HEK293 (cell line): Measurements from ENCODE around the gene KRTAP10-4.

Experiments used
- CTCF ChIA-PET: fragments of 350-600 bp; formaldehyde crosslinking; extraction: SDS; loops from one replicate; lab custom pipeline; 2021; ENCODE audit warnings: antibody characterized with exemption; lab: Yijun Ruan, JAX
- POLR2A ChIA-PET: fragments of 300-600 bp; formaldehyde crosslinking; extraction: SDS; loops from one replicate; lab custom pipeline; 2020; ENCODE audit warnings: antibody characterized with exemption, inconsistent platforms; lab: Yijun Ruan, JAX
- H3K27ac ChIP-seq: fragments of 200-500 bp; sonication (Bioruptor generic); 2 replicates; pipeline ENCODE4 v1.5.1; 2014; ENCODE audit warnings: low read depth, low read length, control low read depth, inconsistent platforms; ENCODE audit errors: extremely low read depth
- H3K36me3 ChIP-seq, 2 experiments: fragments of 200-500 bp in 1 of 2; sonication (Bioruptor generic) in 1 of 2; 1 replicate in 1 of 2; 2 replicates in 1 of 2; pipeline ENCODE4 v1.5.1; 2014 to 2017; ENCODE audit warnings: inconsistent platforms in 2 of 2, low read length in 2 of 2; ENCODE audit not compliant: control insufficient read depth in 2 of 2, insufficient read depth in 1 of 2
- H3K4me1 ChIP-seq: fragments of 200-500 bp; sonication (Bioruptor generic); 2 replicates; pipeline ENCODE4 v1.5.1; 2014; ENCODE audit warnings: mild to moderate bottlenecking, low read length, inconsistent platforms; ENCODE audit not compliant: control insufficient read depth, insufficient read depth
- H3K4me3 ChIP-seq: 2 replicates; pipeline ENCODE4 v1.5.1; 2011; ENCODE audit warnings: low read depth, mild to moderate bottlenecking, control low read depth, low read length, moderate library complexity
- H3K9me3 ChIP-seq: fragments of 200-500 bp; sonication (Bioruptor generic); 2 replicates; pipeline ENCODE4 v1.5.1; 2014; ENCODE audit warnings: low read depth, low read length, inconsistent platforms; ENCODE audit not compliant: control insufficient read depth, insufficient read depth
- OSR2 ChIP-seq: fragments of 450-650 bp; formaldehyde crosslinking; IDR thresholded peaks from 2 replicates; pipeline ENCODE4 v1.5.1; 2016; ENCODE audit warnings: missing biosample characterization, missing genetic modification characterization
- REPIN1 ChIP-seq: fragments of 450-650 bp; formaldehyde crosslinking; IDR thresholded peaks from 2 replicates; pipeline ENCODE4 v1.5.1; 2017; ENCODE audit warnings: missing biosample characterization, missing genetic modification characterization, low read depth
- SCRT1 ChIP-seq: fragments of 450-650 bp; formaldehyde crosslinking; IDR thresholded peaks from 2 replicates; pipeline ENCODE4 v1.5.1; 2016; ENCODE audit warnings: missing biosample characterization, missing genetic modification characterization, borderline replicate concordance
- ZBTB44 ChIP-seq: fragments of 450-650 bp; IDR thresholded peaks from 2 replicates; pipeline ENCODE4 v1.5.1; 2018; ENCODE audit warnings: missing biosample characterization, mild to moderate bottlenecking, missing genetic modification characterization
- ZNF132 ChIP-seq: fragments of 450-650 bp; formaldehyde crosslinking; IDR thresholded peaks from 2 replicates; pipeline ENCODE4 v1.5.1; 2017; ENCODE audit warnings: missing biosample characterization, missing genetic modification characterization, borderline replicate concordance
- ZNF157 ChIP-seq: fragments of 450-650 bp; formaldehyde crosslinking; IDR thresholded peaks from 2 replicates; pipeline ENCODE4 v1.5.1; 2016; ENCODE audit warnings: missing biosample characterization, missing genetic modification characterization
- ZNF174 ChIP-seq: fragments of 450-650 bp; formaldehyde crosslinking; IDR thresholded peaks from 2 replicates; pipeline ENCODE4 v1.5.0; 2017; ENCODE audit warnings: missing biosample characterization, mild to moderate bottlenecking, missing genetic modification characterization
- ZNF18 ChIP-seq: fragments of 450-650 bp; formaldehyde crosslinking; IDR thresholded peaks from 2 replicates; pipeline ENCODE4 v1.5.1; 2016; ENCODE audit warnings: missing biosample characterization, missing genetic modification characterization
- ZNF214 ChIP-seq: fragments of 450-650 bp; formaldehyde crosslinking; IDR thresholded peaks from 2 replicates; pipeline ENCODE4 v1.5.1; 2017; ENCODE audit warnings: missing biosample characterization, mild to moderate bottlenecking, missing genetic modification characterization, borderline replicate concordance
- ZNF37A ChIP-seq: fragments of 450-650 bp; IDR thresholded peaks from 2 replicates; pipeline ENCODE4 v1.5.1; 2018; ENCODE audit warnings: missing biosample characterization, missing genetic modification characterization
- ZNF521 ChIP-seq: fragments of 450-650 bp; formaldehyde crosslinking; IDR thresholded peaks from 2 replicates; pipeline ENCODE4 v1.5.1; 2017; ENCODE audit warnings: missing biosample characterization, mild to moderate bottlenecking, missing genetic modification characterization
- ZNF529 ChIP-seq: fragments of 450-650 bp; formaldehyde crosslinking; IDR thresholded peaks from 2 replicates; pipeline ENCODE4 v1.5.1; 2017; ENCODE audit warnings: missing genetic modification characterization, missing biosample characterization; ENCODE audit not compliant: insufficient replicate concordance
- ZNF558 ChIP-seq: fragments of 450-650 bp; formaldehyde crosslinking; IDR thresholded peaks from 2 replicates; pipeline ENCODE4 v1.5.1; 2016; ENCODE audit warnings: missing biosample characterization, missing genetic modification characterization
- ZNF621 ChIP-seq: fragments of 450-650 bp; formaldehyde crosslinking; IDR thresholded peaks from 2 replicates; pipeline ENCODE4 v1.5.1; 2017; ENCODE audit warnings: missing biosample characterization, missing genetic modification characterization
- ZNF677 ChIP-seq: fragments of 450-650 bp; IDR thresholded peaks from 2 replicates; pipeline ENCODE4 v1.5.0; 2018; ENCODE audit warnings: missing biosample characterization, mild to moderate bottlenecking, missing genetic modification characterization, moderate library complexity
- ZNF747 ChIP-seq: fragments of 450-650 bp; formaldehyde crosslinking; IDR thresholded peaks from 2 replicates; pipeline ENCODE4 v1.5.1; 2016; ENCODE audit warnings: missing biosample characterization, missing genetic modification characterization
- ZXDB ChIP-seq: fragments of 450-650 bp; formaldehyde crosslinking; IDR thresholded peaks from 2 replicates; pipeline ENCODE4 v1.5.1; 2016; ENCODE audit warnings: missing biosample characterization, missing genetic modification characterization
- TF ChIP-seq, protein P1 (sequence below): fragments of 450-650 bp; formaldehyde crosslinking; conservative IDR thresholded peaks from 2 replicates; pipeline ENCODE4 v1.5.1; 2016; ENCODE audit warnings: low read depth, missing biosample characterization, missing genetic modification characterization
- TF ChIP-seq, protein P2 (sequence below): fragments of 450-650 bp; formaldehyde crosslinking; IDR thresholded peaks from 2 replicates; pipeline ENCODE4 v1.5.1; 2016; ENCODE audit warnings: missing biosample characterization, missing genetic modification characterization
- TF ChIP-seq, protein P3 (sequence below): fragments of 450-650 bp; formaldehyde crosslinking; IDR thresholded peaks from 2 replicates; pipeline ENCODE4 v1.5.1; 2016; ENCODE audit warnings: missing biosample characterization, missing genetic modification characterization, borderline replicate concordance

Gene KRTAP10-4

DNA sequence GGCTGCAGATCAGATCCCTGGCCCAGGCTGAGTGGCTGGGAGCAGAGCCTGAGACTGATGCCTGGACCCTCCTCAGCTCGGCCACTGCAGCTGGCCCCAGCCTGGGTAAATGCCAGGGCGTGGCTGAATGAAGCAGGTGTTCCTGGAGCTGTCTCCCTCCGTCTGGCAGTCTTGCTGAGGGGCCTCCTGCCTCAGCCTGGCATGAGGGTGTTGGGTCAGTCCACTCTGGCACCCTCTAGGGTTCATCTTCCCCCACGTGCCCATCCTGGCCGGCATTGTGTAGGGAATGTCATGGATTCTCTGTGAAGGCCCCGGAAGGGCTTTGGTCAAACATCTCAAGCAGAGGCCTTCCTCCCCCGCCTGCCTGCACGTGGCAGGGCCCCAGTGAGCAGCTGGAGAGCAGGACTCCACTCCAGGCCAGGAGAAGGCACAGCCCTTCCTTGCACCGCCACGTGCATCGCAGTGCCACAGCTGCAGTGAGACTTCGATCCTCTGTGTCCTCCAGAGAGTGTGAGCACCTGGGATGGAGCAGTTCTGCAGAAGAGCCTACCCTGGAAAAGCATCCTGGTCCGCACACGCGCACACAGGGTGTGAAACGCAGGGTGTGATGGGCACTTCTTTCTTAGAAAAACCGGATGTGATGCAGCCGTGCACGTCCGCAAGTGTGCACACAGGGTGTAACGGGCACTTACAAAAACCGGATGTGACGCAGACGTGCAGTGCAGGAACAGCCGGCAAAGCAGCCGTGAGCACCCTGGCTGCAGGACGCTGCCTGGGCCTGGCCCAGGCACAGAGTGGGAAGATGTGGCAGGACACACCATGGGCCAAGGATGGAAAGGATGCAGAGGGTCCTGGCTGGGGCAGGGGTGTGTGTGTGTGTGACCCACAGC lies 4.6 kb upstream of the KRTAP10-4 start:
- TF ChIP-seq ZNF37A (tag by site-specific recombination) = no peak
- no peak for TF ChIP-seq SCRT1 (tag by site-specific recombination)
- no peak for TF ChIP-seq ZNF621
- no peak for TF ChIP-seq OSR2 (tag by site-specific recombination)
- no peak for TF ChIP-seq ZNF214 (tag by site-specific recombination)
- TF ChIP-seq, protein P1, sequence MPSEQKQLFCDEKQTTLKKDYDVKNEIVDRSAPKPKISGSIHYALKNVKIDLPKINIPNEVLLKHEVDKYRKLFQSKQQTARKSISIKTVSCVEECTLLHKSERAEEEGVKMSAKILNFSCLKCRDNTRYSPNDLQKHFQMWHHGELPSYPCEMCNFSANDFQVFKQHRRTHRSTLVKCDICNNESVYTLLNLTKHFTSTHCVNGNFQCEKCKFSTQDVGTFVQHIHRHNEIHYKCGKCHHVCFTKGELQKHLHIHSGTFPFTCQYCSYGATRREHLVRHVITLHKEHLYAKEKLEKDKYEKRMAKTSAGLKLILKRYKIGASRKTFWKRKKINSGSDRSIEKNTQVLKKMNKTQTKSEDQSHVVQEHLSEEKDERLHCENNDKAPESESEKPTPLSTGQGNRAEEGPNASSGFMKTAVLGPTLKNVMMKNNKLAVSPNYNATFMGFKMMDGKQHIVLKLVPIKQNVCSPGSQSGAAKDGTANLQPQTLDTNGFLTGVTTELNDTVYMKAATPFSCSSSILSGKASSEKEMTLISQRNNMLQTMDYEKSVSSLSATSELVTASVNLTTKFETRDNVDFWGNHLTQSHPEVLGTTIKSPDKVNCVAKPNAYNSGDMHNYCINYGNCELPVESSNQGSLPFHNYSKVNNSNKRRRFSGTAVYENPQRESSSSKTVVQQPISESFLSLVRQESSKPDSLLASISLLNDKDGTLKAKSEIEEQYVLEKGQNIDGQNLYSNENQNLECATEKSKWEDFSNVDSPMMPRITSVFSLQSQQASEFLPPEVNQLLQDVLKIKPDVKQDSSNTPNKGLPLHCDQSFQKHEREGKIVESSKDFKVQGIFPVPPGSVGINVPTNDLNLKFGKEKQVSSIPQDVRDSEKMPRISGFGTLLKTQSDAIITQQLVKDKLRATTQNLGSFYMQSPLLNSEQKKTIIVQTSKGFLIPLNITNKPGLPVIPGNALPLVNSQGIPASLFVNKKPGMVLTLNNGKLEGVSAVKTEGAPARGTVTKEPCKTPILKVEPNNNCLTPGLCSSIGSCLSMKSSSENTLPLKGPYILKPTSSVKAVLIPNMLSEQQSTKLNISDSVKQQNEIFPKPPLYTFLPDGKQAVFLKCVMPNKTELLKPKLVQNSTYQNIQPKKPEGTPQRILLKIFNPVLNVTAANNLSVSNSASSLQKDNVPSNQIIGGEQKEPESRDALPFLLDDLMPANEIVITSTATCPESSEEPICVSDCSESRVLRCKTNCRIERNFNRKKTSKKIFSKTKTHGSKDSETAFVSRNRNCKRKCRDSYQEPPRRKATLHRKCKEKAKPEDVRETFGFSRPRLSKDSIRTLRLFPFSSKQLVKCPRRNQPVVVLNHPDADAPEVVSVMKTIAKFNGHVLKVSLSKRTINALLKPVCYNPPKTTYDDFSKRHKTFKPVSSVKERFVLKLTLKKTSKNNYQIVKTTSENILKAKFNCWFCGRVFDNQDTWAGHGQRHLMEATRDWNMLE = no peak
- no peak for TF ChIP-seq ZXDB (tag by site-specific recombination)
- no peak for TF ChIP-seq ZNF558 (tag by site-specific recombination)
- no peak for TF ChIP-seq ZNF174 (tag by site-specific recombination)
- TF ChIP-seq, protein P2, sequence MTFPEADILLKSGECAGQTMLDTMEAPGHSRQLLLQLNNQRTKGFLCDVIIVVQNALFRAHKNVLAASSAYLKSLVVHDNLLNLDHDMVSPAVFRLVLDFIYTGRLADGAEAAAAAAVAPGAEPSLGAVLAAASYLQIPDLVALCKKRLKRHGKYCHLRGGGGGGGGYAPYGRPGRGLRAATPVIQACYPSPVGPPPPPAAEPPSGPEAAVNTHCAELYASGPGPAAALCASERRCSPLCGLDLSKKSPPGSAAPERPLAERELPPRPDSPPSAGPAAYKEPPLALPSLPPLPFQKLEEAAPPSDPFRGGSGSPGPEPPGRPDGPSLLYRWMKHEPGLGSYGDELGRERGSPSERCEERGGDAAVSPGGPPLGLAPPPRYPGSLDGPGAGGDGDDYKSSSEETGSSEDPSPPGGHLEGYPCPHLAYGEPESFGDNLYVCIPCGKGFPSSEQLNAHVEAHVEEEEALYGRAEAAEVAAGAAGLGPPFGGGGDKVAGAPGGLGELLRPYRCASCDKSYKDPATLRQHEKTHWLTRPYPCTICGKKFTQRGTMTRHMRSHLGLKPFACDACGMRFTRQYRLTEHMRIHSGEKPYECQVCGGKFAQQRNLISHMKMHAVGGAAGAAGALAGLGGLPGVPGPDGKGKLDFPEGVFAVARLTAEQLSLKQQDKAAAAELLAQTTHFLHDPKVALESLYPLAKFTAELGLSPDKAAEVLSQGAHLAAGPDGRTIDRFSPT = no peak
- TF ChIP-seq, protein P3, sequence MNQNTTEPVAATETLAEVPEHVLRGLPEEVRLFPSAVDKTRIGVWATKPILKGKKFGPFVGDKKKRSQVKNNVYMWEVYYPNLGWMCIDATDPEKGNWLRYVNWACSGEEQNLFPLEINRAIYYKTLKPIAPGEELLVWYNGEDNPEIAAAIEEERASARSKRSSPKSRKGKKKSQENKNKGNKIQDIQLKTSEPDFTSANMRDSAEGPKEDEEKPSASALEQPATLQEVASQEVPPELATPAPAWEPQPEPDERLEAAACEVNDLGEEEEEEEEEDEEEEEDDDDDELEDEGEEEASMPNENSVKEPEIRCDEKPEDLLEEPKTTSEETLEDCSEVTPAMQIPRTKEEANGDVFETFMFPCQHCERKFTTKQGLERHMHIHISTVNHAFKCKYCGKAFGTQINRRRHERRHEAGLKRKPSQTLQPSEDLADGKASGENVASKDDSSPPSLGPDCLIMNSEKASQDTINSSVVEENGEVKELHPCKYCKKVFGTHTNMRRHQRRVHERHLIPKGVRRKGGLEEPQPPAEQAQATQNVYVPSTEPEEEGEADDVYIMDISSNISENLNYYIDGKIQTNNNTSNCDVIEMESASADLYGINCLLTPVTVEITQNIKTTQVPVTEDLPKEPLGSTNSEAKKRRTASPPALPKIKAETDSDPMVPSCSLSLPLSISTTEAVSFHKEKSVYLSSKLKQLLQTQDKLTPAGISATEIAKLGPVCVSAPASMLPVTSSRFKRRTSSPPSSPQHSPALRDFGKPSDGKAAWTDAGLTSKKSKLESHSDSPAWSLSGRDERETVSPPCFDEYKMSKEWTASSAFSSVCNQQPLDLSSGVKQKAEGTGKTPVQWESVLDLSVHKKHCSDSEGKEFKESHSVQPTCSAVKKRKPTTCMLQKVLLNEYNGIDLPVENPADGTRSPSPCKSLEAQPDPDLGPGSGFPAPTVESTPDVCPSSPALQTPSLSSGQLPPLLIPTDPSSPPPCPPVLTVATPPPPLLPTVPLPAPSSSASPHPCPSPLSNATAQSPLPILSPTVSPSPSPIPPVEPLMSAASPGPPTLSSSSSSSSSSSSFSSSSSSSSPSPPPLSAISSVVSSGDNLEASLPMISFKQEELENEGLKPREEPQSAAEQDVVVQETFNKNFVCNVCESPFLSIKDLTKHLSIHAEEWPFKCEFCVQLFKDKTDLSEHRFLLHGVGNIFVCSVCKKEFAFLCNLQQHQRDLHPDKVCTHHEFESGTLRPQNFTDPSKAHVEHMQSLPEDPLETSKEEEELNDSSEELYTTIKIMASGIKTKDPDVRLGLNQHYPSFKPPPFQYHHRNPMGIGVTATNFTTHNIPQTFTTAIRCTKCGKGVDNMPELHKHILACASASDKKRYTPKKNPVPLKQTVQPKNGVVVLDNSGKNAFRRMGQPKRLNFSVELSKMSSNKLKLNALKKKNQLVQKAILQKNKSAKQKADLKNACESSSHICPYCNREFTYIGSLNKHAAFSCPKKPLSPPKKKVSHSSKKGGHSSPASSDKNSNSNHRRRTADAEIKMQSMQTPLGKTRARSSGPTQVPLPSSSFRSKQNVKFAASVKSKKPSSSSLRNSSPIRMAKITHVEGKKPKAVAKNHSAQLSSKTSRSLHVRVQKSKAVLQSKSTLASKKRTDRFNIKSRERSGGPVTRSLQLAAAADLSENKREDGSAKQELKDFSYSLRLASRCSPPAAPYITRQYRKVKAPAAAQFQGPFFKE (tag by site-specific recombination) = no peak
- no peak for TF ChIP-seq ZNF157
- no peak for TF ChIP-seq ZBTB44 (tag by site-specific recombination)
- TF ChIP-seq REPIN1 (tag by site-specific recombination) = no peak
- TF ChIP-seq ZNF18 (tag by site-specific recombination) = no peak
- no peak for TF ChIP-seq ZNF529 (tag by site-specific recombination)
- no peak for TF ChIP-seq ZNF132 (tag by site-specific recombination)
- TF ChIP-seq ZNF747 (tag by site-specific recombination) = no peak
- no peak for TF ChIP-seq ZNF677
- TF ChIP-seq ZNF521 = no peak
- Histone ChIP-seq H3K27ac (no peak overlapping the region), H3K36me3 (no peaks in the 10 kb centered on the region), H3K4me3 (no peak overlapping the region), H3K9me3 (no peaks in the 10 kb centered on the region), H3K4me1 (no peaks in the 10 kb centered on the region)
- ChIA-PET CTCF (interaction anchor here (0.6 kb wide), 1 partner anchor 59 kb away, joined by 4 read pairs; no protein-coding TSS in a partner anchor), POLR2A (no interaction called here)
